Subcutaneous adipose tissue (tissue), 4 donors: ENCODE data around the gene IDE. TPM values are rescaled to one million over a fixed set of nuclear protein-coding genes. Genes with fewer than 3 reads are reported as not detected.

Experiments
- CTCF ChIP-seq: fragments of 450-650 bp; IDR thresholded peaks from one replicate; pipeline ENCODE4 v1.5.1; 2016; ENCODE audit warnings: low read depth, mild to moderate bottlenecking, control low read depth, antibody characterized with exemption, moderate library complexity
- total RNA-seq, 4 donors: library from RNA; depleted of rRNA; stranded (reverse); fragments of >200 nt; gene quantifications; one replicate each; pipeline ENCODE4 v1.1.0, GENCODE V29; 2016

The IDE gene
- total RNA-seq, 4 donors from 2014 or later = 21.2 to 37.3 (median 22.5) TPM

- no peak for TF ChIP-seq CTCF
These were observed 169.1 kb downstream of the IDE start for GRCh38 chr10:92404612-92405418.

Other genes starting within 250 kb of the IDE start
- gene KIF11, start 19.0 kb upstream of the IDE start, total RNA-seq = 1 to 10 TPM in 2 of 4 donors, under 1 TPM in 2; 0.33 to 3.1 (median 1.6) TPM
- 10 to 100 TPM in 1 of 4 donors, 1 to 10 TPM in 3; 5.8 to 14.1 (median 7.4) TPM for gene HHEX, start 115.9 kb upstream of the IDE start, total RNA-seq